GM12892 (cell line): ENCODE data around the gene NUP98. TPM values are rescaled to one million over a fixed set of nuclear protein-coding genes. Genes with fewer than 3 reads are reported as not detected.

Experiments used
- DNase-seq: peaks from one replicate; pipeline ENCODE4 v3.0.0; 2011; ENCODE audit not compliant: insufficient read length
- FAIRE-seq: peaks from 2 replicates; lab custom pipeline; 2011; peaks lifted over from hg19 to GRCh38; lab: Jason Lieb, UNC
- POLR2A ChIP-seq: IDR thresholded peaks from 2 replicates; pipeline ENCODE4 v1.6.1; 2011; ENCODE audit warnings: low read depth, low read length, control low read depth
- POLR2AphosphoS5 ChIP-seq: IDR thresholded peaks from 2 replicates; pipeline ENCODE4 v1.6.1; 2011; ENCODE audit warnings: low read depth, low read length, control low read depth
- TAF1 ChIP-seq: IDR thresholded peaks from 2 replicates; pipeline ENCODE4 v1.6.1; 2011; ENCODE audit warnings: low read depth, mild to moderate bottlenecking, control low read depth, low read length, borderline replicate concordance
- polyA plus RNA-seq: library from polyadenylated mRNA; unstranded; fragments of >200 nt; gene quantifications from one replicate; pipeline ENCODE4 v1.2.1, GENCODE V29; 2012; ENCODE audit warnings: missing spikeins, inconsistent platforms; ENCODE audit not compliant: missing spikeins

NUP98 gene
- polyA plus RNA-seq, result 40.5 TPM

DNA sequence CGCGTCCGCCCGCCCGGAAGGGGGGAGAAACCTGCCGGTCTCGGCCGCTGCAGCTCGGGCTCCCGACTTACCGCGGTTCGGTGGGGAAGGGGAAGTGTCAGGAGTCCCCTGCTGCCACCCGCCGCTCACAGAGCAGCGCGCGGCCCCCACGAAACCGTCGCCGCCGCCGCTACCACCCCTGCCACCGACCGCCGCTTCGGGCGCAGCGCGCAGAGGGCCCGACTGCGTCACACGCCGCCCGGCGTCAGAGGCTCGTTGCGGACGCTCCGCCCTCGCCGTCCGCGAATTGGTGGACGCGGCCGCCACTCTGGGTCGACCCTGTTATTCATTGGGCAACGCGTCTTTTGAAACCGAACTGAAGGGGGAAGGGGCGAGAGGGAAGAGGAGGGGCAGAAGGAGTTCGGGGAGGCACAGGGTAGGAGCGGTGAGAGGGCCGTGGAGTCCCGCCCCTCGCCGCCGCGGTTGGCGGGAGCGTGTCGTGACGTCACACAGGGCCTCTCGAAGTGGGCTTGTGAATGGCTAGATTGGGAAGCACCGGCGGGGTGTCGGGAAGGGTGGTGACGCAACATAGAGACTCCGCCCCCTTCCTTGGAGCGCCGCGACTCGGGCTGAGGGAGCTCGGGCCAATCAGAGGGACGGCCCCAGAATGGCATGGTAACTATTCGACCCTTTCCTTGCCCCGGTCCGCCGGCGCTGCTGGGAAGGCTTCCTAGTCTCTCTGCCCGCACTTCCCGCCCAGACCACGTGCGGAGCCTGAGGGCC is at the start of gene NUP98:
NUP98 (minus strand) TSS at position 226 of the 762 bp plus-strand sequence. CDS start 15,437 bp downstream, outside the sequence.
- peak; percentile 97 for DNase-seq
- TF ChIP-seq TAF1, result peak; percentile 57
- TF ChIP-seq POLR2A, result peak; percentile 84; the same call in 1 of the 2 replicates
- TF ChIP-seq POLR2AphosphoS5, result peak; percentile 72; the same call in 1 of the 2 replicates
- peak; percentile 100 for FAIRE-seq

DNA sequence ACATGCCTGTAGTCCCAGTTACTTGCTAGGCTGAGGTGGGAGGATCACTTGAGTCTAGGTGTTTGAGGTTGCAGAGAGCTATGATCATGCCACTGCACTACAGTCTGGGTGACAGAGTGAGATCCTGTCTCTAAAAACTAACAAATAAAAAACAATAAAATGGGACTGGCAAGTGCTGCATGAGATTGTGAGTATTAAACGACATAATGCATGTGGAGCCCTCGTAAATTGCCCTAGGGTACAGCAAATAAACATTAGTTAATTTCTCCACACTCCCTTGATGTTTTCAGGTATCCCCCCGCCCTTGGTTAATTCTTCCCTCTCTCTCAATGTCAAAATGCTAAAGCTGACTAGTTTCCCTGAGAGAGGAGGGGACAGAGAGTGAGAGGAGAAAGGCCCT is 48.3 kb upstream of the NUP98 start:
- TF ChIP-seq TAF1 (no peak), POLR2AphosphoS5 (no peak), POLR2A (no peak)
- FAIRE-seq, result no peak
- no peak for DNase-seq

DNA sequence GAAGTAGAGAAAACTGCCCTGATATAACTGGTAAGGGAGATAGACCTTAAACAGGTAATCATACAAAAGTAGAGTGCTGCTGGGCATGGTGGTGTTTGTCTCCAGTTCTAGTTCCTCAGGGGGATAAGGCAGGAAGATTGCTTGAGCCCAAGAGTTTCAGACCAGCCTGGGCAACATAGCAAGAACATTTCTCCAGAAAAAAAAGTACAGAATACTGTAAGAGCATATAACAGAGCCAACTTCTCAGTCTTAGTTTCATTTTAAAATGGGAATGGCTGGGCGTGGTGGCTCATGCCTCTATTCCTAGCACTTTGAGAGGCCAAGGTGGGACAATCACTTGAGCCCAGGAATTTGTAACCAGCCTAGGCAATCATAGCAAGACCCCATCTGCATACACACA is 47.9 kb upstream of the NUP98 start:
- TF ChIP-seq POLR2A (no peak), POLR2AphosphoS5 (no peak), TAF1 (no peak)
- FAIRE-seq (no peak), DNase-seq (no peak)

DNA sequence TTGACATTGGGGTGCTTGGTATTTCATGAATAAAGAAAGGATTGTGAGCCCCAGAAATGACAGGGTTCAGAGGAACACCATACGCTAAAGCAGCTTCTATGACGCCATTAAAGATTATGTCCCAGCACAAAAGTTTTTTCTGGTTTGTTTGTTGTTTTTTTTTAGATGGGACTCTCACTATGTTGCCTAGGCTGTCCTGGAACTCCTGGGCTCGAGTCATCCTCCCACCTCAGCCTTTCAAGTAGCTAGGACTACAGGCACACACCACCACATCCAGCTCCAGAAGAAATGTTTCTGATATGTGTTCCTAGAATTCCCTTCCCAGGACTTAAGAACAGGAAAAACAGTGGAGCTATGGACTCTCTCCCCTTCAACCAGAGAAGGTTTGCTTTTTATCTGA is 46.0 kb upstream of the NUP98 start:
- DNase-seq (no peak), FAIRE-seq (no peak)
- TF ChIP-seq POLR2A, result no peak
- no peak for TF ChIP-seq TAF1
- TF ChIP-seq POLR2AphosphoS5, result no peak

DNA sequence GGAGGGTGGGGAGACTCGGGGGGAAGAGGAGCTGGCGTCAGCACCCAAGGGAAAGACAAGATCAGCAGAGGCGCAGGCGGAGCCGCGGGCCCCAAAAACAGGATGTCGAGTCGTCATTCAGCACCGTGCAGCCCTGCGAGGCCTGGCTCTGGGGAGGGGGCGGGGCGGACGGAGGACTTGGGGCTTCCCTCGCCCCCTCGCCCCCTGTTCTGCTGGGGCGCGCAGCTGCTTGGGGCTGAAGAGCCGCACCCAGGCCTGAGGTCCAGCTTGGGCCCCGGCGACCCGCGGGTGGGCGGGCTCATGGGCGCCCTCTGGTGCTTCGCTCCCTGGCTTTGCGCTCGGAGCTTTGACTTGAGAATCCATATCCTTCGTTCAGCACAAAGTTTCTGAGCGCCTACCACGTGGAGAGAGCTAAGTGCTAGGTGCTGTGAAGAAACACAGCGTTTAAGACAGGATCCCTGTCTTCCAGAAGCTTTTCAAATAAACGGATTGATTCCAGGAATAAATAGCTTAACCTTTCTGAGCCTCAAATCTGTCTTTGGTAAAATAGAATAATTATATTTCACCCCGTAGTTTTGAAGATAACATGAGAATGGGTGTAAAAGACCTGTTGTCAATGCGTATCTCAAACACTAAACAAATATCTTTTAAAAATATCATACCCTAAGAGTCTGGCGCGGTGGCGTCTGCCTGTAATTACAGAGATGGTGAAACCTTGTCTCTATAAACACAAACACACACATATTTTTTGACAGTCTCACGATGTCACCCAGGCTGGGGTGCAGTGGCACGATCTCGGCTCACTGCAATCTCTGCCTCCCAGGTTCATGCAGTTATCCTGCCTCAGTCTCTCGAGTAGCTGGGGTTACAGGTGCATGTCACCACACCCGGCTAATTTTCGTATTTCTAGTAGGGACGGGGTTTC is 44.3 kb upstream of the NUP98 start:
- TF ChIP-seq POLR2AphosphoS5, result no peak; the same call in 1 of the 2 replicates
- 0 out of 2 replicates have a peak, but pooled peaks have one; percentile 9 for TF ChIP-seq TAF1
- peak; percentile 31; the same call in 1 of the 2 replicates for TF ChIP-seq POLR2A
- DNase-seq (peak; percentile 63), FAIRE-seq (peak; percentile 96)

DNA sequence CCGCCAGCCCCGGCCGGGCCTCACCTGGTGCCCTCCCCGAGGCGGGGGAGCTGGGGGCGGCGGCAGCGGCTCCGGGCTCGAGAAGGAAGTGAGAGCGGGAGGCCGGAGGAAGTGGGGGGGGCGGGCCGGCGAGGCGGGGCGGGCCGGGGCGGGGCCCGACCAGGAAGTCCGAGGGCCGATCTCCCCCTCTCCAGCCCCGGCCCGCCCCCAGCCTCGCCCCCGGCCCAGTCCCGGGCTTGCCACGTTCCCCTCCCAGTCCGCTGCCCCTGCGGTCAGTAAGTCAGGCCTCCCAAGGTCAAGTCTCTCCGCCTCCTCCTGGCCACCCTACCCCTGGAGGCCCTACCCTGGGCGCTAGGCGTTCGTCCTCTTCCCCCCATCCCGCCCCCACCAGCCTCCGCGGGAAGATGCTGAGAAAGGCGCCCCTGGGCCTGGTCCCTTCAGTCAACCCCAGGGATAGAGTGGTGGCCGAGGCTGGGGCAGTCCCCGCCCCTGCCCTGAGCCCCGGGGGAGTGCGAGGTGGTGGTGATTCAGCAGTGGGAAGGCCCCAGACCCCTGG is 43.6 kb upstream of the NUP98 start, which contains the start of gene RHOG:
RHOG (minus strand) TSS at position 90 of the 556 bp plus-strand sequence. CDS start 12,821 bp downstream, outside the sequence.
- TF ChIP-seq POLR2A (peak; percentile 48), POLR2AphosphoS5 (no peak), TAF1 (peak; percentile 48; the same call in 1 of the 2 replicates)
- FAIRE-seq (no peak), DNase-seq (peak; percentile 83)

DNA sequence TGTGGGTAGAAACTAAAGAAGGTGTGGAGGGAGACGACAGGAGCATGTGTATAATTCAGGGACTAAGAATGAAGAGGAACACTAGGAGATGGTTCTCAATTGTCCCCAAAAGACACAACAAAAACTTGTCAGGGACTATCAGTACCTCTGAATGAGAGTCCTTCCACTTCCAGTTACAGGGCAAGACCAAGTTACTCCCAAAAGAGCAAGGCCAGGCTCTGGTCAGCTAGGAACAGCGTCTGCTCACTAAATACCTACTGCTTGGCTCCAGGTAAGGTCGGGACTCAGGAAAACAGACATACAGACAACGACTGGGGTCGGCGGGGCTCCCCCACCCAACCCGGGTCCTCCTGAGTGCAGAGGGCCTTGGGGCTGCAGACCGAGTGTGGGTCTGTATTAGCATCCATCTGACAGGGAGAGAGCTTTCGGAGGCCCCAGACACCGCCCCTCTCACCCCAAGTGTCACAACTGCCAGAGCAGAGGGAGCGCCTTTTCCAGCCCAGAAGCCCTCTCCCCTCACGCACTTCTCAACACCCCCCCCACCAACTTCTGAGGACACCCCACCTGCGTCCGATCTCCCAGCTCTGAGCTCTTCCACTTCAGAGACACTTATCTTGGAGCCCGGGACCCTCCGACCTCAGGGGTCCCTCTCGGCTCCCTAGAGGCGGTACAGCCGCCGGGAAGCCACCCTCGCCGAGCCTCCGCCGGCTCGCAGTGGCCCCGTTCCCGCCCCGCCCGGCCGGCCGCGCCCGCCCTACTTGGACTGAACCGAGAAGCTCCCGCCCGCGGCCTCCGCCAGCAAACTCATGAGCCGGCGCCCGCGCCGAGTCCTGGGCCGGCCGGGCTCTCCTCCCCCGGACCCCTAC is 42.9 kb upstream of the NUP98 start:
- no peak for FAIRE-seq
- DNase-seq, result no peak
- no peak for TF ChIP-seq POLR2AphosphoS5
- TF ChIP-seq TAF1, result no peak
- TF ChIP-seq POLR2A, result no peak

DNA sequence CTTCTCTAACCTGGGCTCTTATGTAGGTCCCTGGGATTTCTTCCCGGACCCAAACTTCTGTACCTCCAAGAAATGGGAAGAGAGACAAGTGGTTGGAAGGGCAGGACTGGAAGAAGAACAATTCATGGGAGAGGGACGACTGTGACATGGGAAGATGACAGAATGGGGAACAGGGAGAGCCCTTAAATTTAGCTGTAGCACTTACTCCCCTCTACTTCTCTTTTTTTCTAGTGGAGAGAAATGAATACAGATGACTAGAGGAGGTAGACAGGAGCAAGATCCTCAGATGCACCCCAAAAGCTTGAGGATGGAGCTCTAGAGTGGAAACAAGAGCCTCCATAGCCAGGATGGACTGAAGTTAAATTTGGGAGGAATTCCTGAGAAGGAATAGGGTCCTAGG is 41.1 kb upstream of the NUP98 start:
- DNase-seq (no peak), FAIRE-seq (no peak)
- TF ChIP-seq POLR2A (no peak), TAF1 (no peak), POLR2AphosphoS5 (no peak)

DNA sequence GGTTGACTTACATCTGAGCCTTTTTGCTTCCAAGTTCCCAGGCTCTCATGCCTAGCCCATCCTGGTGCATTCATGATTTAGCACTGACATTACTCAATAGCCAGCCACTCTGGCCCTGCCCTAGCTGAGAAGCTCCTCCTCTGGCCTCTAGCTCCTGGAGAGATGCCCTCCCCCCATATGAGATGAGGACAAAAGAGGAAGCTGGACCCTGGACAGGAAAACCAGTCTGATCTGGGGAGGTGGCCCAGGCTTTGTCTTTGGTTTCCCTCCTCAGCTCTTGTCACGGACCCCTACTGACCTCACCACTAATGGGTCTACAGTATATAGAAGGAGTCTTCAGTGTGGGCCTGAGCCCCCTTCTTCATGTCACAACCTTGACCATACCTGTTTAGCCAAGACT is 40.4 kb upstream of the NUP98 start:
- FAIRE-seq (peak; percentile 70), DNase-seq (no peak)
- no peak for TF ChIP-seq TAF1
- peak; percentile 57; the same call in 1 of the 2 replicates for TF ChIP-seq POLR2A

DNA sequence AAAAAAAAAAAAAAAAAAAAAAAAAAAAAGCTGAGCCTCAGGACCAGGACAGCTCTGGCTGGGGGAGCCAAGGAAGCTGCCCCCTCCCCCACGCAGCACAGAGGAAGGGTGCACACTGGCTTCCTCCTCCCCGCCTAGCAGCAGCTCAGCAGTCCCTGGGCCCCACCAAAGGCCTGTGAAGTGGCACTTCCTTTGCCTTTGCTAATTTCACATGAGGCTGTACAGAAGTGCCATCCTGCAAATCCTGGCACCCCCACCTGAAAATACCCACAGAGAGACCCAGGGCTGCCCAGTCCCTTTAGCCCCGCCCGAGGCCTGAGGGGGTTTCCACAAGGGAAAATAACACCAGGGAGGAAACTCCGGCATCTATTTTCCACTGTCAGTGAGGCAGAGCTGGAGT is 39.5 kb upstream of the NUP98 start:
- no peak for DNase-seq
- FAIRE-seq, result peak; percentile 84

More for the DNA sequence above, 39.5 kb upstream of the NUP98 start:
- TF ChIP-seq POLR2AphosphoS5 (no peak), POLR2A (no peak), TAF1 (no peak)
